OCI-LY3 (cell line): Measurements from ENCODE around the gene ESPNL.

Experiments used
- H2AFZ ChIP-seq: fragments of 200-600, 300-600 bp; shearing (Covaris generic); 2 replicates; pipeline ENCODE4 v1.6.0; 2014; ENCODE audit warnings: antibody characterized with exemption, low read depth, low read length
- H3K27ac ChIP-seq: fragments of 200-600, 300-600 bp; sonication (generic); 2 replicates; pipeline ENCODE4 v1.5.1; 2014; ENCODE audit warnings: mild to moderate bottlenecking, low read length, moderate library complexity, mixed read lengths
- H3K27me3 ChIP-seq: fragments of 200-600, 300-600 bp; sonication (generic); 2 replicates; pipeline ENCODE4 v1.6.1; 2014; ENCODE audit warnings: low read depth, low read length, mixed read lengths
- H3K36me3 ChIP-seq: fragments of 200-600, 300-600 bp; sonication (generic); replicated peaks from 2 replicates; pipeline ENCODE3; 2014; ENCODE audit warnings: low read depth, low read length, mixed read lengths
- H3K4me1 ChIP-seq: fragments of 300-600, 200-600 bp; sonication (generic); 2 replicates; pipeline ENCODE4 v1.6.1; 2014; ENCODE audit warnings: low read length, mixed read lengths
- H3K4me2 ChIP-seq: fragments of 200-600, 300-600 bp; sonication (generic); 2 replicates; pipeline ENCODE4 v1.6.1; 2014; ENCODE audit warnings: low read length, mixed read lengths
- H3K4me3 ChIP-seq: fragments of 300-600, 200-600 bp; sonication (generic); 2 replicates; pipeline ENCODE4 v1.5.1; 2014; ENCODE audit warnings: antibody characterized with exemption, mild to moderate bottlenecking, low read length, moderate library complexity
- H3K79me2 ChIP-seq: fragments of 300-600, 200-600 bp; shearing (Covaris generic); 2 replicates; pipeline ENCODE4 v1.6.1; 2014; ENCODE audit warnings: mild to moderate bottlenecking, low read length, mixed read lengths
- H3K9ac ChIP-seq: fragments of 300-600, 200-600 bp; shearing (Covaris generic); 2 replicates; pipeline ENCODE4 v1.6.0; 2014; ENCODE audit warnings: mild to moderate bottlenecking, low read length, moderate library complexity
- H3K9me3 ChIP-seq: fragments of 200-600, 300-600 bp; shearing (Covaris generic); 2 replicates; pipeline ENCODE4 v1.6.1; 2014; ENCODE audit warnings: low read length, mixed read lengths; ENCODE audit not compliant: insufficient read depth
- H4K20me1 ChIP-seq: fragments of 200-600, 300-600 bp; sonication (generic); 2 replicates; pipeline ENCODE4 v1.6.1; 2016; ENCODE audit warnings: low read length, mixed read lengths; ENCODE audit not compliant: insufficient read depth
- EZH2phosphoT487 ChIP-seq: fragments of 200-600 bp; shearing (Covaris generic); IDR thresholded peaks from 2 replicates; pipeline ENCODE4 v1.6.1; 2018; ENCODE audit warnings: antibody characterized with exemption, mixed run types, low read depth
- TF ChIP-seq, protein P1 (sequence below): fragments of 200-600, 300-600 bp; sonication (generic); IDR thresholded peaks from 2 replicates; pipeline ENCODE4 v1.5.1; 2014; ENCODE audit warnings: antibody characterized with exemption, low read length, low read depth

The ESPNL gene

DNA sequence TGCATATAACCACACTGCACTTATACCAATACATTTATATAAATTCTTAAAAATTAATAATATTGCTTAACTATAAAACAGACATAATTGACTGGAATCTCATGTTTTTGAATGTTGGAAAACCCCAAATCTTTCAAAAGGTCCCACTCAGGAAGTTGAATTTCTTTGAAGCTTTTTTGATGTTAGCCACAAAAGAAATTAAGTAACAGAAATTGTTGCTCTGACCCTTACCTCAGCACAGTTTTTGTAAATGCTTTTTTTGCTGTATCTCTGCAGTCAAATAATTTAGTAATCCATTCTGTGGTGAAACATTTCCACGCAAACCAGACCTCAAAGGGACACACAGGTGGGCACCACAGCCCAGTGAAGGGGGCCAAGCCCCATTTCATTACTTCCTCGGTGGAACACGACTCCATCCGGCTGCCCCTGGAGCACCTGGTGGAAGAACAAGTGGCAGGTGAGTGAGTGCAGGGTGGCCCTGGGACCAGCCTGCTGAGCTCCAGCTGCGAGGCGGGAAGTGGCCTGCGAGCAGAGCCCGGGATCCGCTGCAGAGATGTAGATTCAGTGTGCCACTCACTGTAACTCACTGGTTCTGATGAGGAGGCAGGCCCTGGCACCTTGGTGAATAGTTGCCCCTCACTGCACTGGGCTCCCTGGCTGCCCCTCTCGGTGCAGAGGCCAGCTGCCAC is 31.0 kb upstream of the ESPNL start:
- Histone ChIP-seq H3K79me2 (no peaks in the 10 kb centered on the region; the same call in 1 of the 2 replicates), H3K27ac (no peak overlapping the region), H4K20me1 (no peaks in the 10 kb centered on the region), H3K9me3 (no peaks in the 10 kb centered on the region), H3K4me3 (no peak overlapping the region), H3K9ac (no peak overlapping the region), H2AFZ (no peak overlapping the region), H3K27me3 (no peaks in the 10 kb centered on the region), H3K4me2 (no peak overlapping the region), H3K36me3 (peaks cover 54% of the 10 kb centered on the region), H3K4me1 (peaks cover 5% of the 10 kb centered on the region)
- TF ChIP-seq, protein P1, sequence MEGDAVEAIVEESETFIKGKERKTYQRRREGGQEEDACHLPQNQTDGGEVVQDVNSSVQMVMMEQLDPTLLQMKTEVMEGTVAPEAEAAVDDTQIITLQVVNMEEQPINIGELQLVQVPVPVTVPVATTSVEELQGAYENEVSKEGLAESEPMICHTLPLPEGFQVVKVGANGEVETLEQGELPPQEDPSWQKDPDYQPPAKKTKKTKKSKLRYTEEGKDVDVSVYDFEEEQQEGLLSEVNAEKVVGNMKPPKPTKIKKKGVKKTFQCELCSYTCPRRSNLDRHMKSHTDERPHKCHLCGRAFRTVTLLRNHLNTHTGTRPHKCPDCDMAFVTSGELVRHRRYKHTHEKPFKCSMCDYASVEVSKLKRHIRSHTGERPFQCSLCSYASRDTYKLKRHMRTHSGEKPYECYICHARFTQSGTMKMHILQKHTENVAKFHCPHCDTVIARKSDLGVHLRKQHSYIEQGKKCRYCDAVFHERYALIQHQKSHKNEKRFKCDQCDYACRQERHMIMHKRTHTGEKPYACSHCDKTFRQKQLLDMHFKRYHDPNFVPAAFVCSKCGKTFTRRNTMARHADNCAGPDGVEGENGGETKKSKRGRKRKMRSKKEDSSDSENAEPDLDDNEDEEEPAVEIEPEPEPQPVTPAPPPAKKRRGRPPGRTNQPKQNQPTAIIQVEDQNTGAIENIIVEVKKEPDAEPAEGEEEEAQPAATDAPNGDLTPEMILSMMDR = no peak
- TF ChIP-seq EZH2phosphoT487 = no peak

DNA sequence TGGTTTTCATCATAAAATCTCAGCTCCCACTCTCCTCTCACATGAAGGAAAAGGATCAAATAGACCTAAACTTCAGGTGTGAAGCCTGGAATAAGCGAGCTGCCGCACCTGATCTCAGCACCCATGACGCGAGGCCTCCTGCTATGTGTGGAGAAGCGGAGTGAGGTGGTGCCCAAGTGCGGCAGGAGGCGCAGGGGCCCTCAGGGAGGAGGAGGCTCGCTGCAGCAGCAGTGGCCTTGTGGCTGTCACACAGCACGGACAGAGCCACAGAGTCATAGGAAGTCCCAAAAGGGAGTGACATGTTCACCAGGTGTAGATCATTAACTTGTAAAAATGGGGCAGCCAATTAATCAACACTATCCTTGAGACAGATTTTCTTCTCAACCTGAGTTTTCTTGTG is 30.3 kb upstream of the ESPNL start:
- Histone ChIP-seq H3K27ac (no peak overlapping the region), H3K27me3 (no peaks in the 10 kb centered on the region), H3K4me2 (no peak overlapping the region), H2AFZ (no peak overlapping the region), H3K4me3 (no peak overlapping the region), H3K4me1 (no peaks in the 10 kb centered on the region; the same call in 1 of the 2 replicates), H3K36me3 (peaks cover 52% of the 10 kb centered on the region), H4K20me1 (no peaks in the 10 kb centered on the region), H3K79me2 (no peaks in the 10 kb centered on the region; the same call in 1 of the 2 replicates), H3K9ac (no peak overlapping the region), H3K9me3 (no peaks in the 10 kb centered on the region)
- no peak for TF ChIP-seq EZH2phosphoT487
- TF ChIP-seq, protein P1 = no peak

DNA sequence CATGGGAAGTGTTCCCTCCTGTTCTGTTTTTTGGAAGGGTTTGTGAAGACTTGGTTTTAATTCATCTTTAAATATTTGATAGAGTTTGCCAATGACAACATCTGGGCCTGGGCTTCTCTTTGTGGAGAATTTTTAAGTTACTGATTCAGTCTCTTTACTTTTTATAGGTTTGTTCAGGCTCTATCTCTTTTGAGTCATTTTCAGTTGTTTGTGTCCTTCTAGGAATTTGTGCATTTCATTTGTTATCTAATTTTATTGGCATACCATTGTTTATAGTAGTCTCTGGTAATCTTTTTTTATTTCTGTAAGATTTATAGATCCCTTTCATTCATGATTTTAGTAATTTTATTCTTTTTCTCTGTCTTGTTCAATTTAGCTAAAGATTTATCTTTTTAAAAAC is 24.7 kb upstream of the ESPNL start:
- TF ChIP-seq, protein P1 = no peak
- TF ChIP-seq EZH2phosphoT487 = no peak
- no peak overlapping the region for H3K27ac ChIP-seq
- no peak overlapping the region for H3K4me2 ChIP-seq
- H3K4me1 ChIP-seq = no peaks in the 10 kb centered on the region
- H3K36me3 ChIP-seq = peaks cover 20% of the 10 kb centered on the region
- no peaks in the 10 kb centered on the region for H3K79me2 ChIP-seq
- H2AFZ ChIP-seq = no peak overlapping the region
- no peak overlapping the region for H3K4me3 ChIP-seq
- H3K9me3 ChIP-seq = no peaks in the 10 kb centered on the region
- H3K27me3 ChIP-seq = no peaks in the 10 kb centered on the region
- no peak overlapping the region for H3K9ac ChIP-seq
- no peaks in the 10 kb centered on the region for H4K20me1 ChIP-seq

DNA sequence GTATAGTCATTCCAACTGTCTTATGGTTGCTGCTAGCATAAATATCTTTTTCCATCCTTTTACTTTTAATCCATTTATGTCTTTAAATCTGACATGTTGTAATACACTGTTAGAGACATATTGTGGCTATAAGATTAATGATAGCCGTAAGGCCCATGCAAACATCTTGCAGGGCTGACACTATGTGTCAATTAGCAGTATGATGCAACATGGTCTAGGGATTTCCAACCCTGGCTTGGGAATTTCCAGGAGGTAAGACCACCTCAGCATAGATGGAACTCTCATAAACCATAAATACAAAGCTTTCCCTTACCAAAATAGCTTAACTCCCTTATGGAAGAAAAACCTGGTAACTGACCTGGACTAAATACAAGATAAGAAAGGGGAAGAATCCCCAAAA is 22.8 kb upstream of the ESPNL start:
- Histone ChIP-seq H3K9ac (no peak overlapping the region), H3K79me2 (no peaks in the 10 kb centered on the region), H3K27ac (no peak overlapping the region), H3K9me3 (no peaks in the 10 kb centered on the region), H3K4me2 (no peak overlapping the region), H4K20me1 (no peaks in the 10 kb centered on the region), H2AFZ (no peak overlapping the region), H3K4me1 (no peaks in the 10 kb centered on the region), H3K4me3 (no peak overlapping the region), H3K36me3 (peaks cover 16% of the 10 kb centered on the region), H3K27me3 (no peaks in the 10 kb centered on the region)
- TF ChIP-seq, protein P1 = no peak
- no peak for TF ChIP-seq EZH2phosphoT487
